A549 (cell line): ENCODE results near the gene TMEM59L. TPM values are rescaled to one million over a fixed set of nuclear protein-coding genes. Genes with fewer than 3 reads are reported as not detected.

Source experiments
- ATAC-seq, 2 experiments: fragments of 200-7000 bp in 1 of 2; fragments of >200 bp in 1 of 2; cut with Nextera tagmentation in 1 of 2; cut with Tn5 transposase in 1 of 2; 3 replicates each; pipeline versions ENCODE4 v1.8.0 to v1.9.1; 2018 to 2020; ENCODE audit warnings: mild to moderate bottlenecking in 1 of 2, moderate library complexity in 1 of 2
- CTCF ChIA-PET: fragments of 300-600 bp; sonication (Branson Sonifier 250); formaldehyde crosslinking; extraction: SDS; loops from one replicate; lab custom pipeline; 2021; ENCODE audit warnings: antibody characterized with exemption, inconsistent platforms; lab: Yijun Ruan, JAX
- POLR2A ChIA-PET: fragments of 350-600 bp; formaldehyde crosslinking; extraction: SDS; loops from one replicate; lab custom pipeline; 2021; ENCODE audit warnings: antibody characterized with exemption, inconsistent platforms; lab: Yijun Ruan, JAX
- DNase-seq, 2 experiments: peaks; one replicate each; pipeline versions ENCODE4 v3.0.0 to v3.0.0-alpha.2; 2011 to 2016; ENCODE audit warnings: low read depth in 1 of 2, low spot score in 1 of 2
- FAIRE-seq: peaks from 2 replicates; lab custom pipeline; 2011; peaks lifted over from hg19 to GRCh38; lab: Jason Lieb, UNC
- H3K27ac ChIP-seq, 2 experiments: fragments of >200 bp; sonication (Bioruptor Twin); formaldehyde crosslinking; 3 replicates each; pipeline ENCODE4 v1.5.1; 2016 to 2017
- H3K4me1 ChIP-seq: fragments of >200 bp; sonication (Bioruptor Twin); formaldehyde crosslinking; 3 replicates; pipeline ENCODE4 v1.6.1; 2016
- H3K4me2 ChIP-seq: fragments of >200 bp; sonication (Bioruptor Twin); formaldehyde crosslinking; 3 replicates; pipeline ENCODE4 v1.6.1; 2016
- H3K4me3 ChIP-seq: fragments of >200 bp; sonication (Bioruptor Twin); formaldehyde crosslinking; 3 replicates; pipeline ENCODE4 v1.5.1; 2016
- H3K9me3 ChIP-seq: fragments of >200 bp; sonication (Bioruptor Twin); formaldehyde crosslinking; 3 replicates; pipeline ENCODE4 v1.6.1; 2016
- BCL3 ChIP-seq: fragments of >200 bp; sonication (Bioruptor Twin); formaldehyde crosslinking; IDR thresholded peaks from 3 replicates; pipeline ENCODE4 v1.6.1; 2016
- CHD4 ChIP-seq: fragments of 200-600 bp; sonication (generic); IDR thresholded peaks from 2 replicates; pipeline ENCODE4 v1.6.1; 2016; ENCODE audit warnings: antibody characterized with exemption, mild to moderate bottlenecking, borderline replicate concordance
- ELK1 ChIP-seq: fragments of 150-350 bp; IDR thresholded peaks from 2 replicates; pipeline ENCODE4 v1.6.1; 2014; ENCODE audit warnings: low read depth, mild to moderate bottlenecking, low read length
- HOXA7 ChIP-seq: fragments of 250-450 bp; sonication (Bioruptor Pico); IDR thresholded peaks from 2 replicates; pipeline ENCODE4 v1.5.0; 2020; ENCODE audit warnings: mild to moderate bottlenecking, moderate library complexity
- KDM5A ChIP-seq: fragments of 200-600 bp; sonication (generic); IDR thresholded peaks from 2 replicates; pipeline ENCODE4 v1.6.1; 2016; ENCODE audit warnings: antibody characterized with exemption, mild to moderate bottlenecking
- RAD21 ChIP-seq, 2 experiments: fragments of >200 bp in 1 of 2; sonication (Bioruptor Twin) in 1 of 2; formaldehyde crosslinking in 1 of 2; IDR thresholded peaks in 1 of 2; conservative IDR thresholded peaks in 1 of 2; 2 replicates in 1 of 2; 3 replicates in 1 of 2; pipeline ENCODE4 v1.6.1; 2012 to 2018; ENCODE audit warnings: inconsistent platforms in 1 of 2
- RCOR1 ChIP-seq: fragments of 150-350 bp; IDR thresholded peaks from 2 replicates; pipeline ENCODE4 v1.6.1; 2014; ENCODE audit warnings: antibody characterized with exemption, low read length, low read depth
- WGBS: methylation state at CpG from one replicate; pipeline ENCODE4 v1.1.6; 2017; ENCODE audit errors: missing lambda C conversion rate; 5-methylcytosine and 5-hydroxymethylcytosine counted together
- polyA plus RNA-seq, 4 experiments: library from polyadenylated mRNA; depleted of rRNA in 3 of 4; stranded (reverse); fragments of >200 nt; fragmentation: RNase III in 1 of 4; extraction: RNeasy Plus Mini Kit Qiagen cat#74134 plus additional on column Dnase treatment in 1 of 4; gene quantifications; 2 replicates in 3 of 4; 3 replicates in 1 of 4; pipeline ENCODE4 v1.2.3, GENCODE V29; 2011 to 2017
- small RNA-seq, 6 experiments: library from RNA; depleted of rRNA; stranded (forward); fragments of <200 nt; gene quantifications; one replicate each; pipeline ENCODE3, GENCODE V24; 2012

The TMEM59L gene
- polyA plus RNA-seq, 2 of the 4 experiments (the other 2 are of a cell fraction) = 0.94 to 4.6 TPM

- DNase-seq (no peak), FAIRE-seq (no peak), ATAC-seq (no peak)
- Histone ChIP-seq H3K4me1 (no peaks in the 10 kb centered on the region), H3K9me3 (no peaks in the 10 kb centered on the region), H3K27ac (no peak overlapping the region), H3K4me2 (no peak overlapping the region), H3K4me3 (no peak overlapping the region)
- ChIA-PET POLR2A (no interaction called here), CTCF (no interaction called here)
- TF ChIP-seq HOXA7 (CRISPR knock-in tag) (no peak), CHD4 (no peak), RCOR1 (no peak), KDM5A (no peak), BCL3 (no peak), RAD21 (conservative IDR thresholded peaks at IDR 0.05 in 1 of 2, IDR thresholded peaks at IDR 0.05 in 1 of 2) (no peak)
- WGBS = 86% methylated on average over 11 of the region's 11 CpGs
Measured at GRCh38 chr19:18669883-18670282, 57.2 kb downstream of the TMEM59L start.

- no peak for FAIRE-seq
- H3K9me3 ChIP-seq = no peaks in the 10 kb centered on the region
- H3K4me1 ChIP-seq = no peaks in the 10 kb centered on the region
- 87% methylated on average over 13 of the region's 13 CpGs for WGBS
- H3K4me3 ChIP-seq = no peak overlapping the region
- no peak for DNase-seq
- TF ChIP-seq ELK1 = no peak
- ATAC-seq = no peak
- no peak overlapping the region for H3K4me2 ChIP-seq
- ChIA-PET POLR2A (no interaction called here), CTCF (interaction anchor here (3.1 kb wide), 1 partner anchor 76 kb away, joined by 19 read pairs; no protein-coding TSS in a partner anchor)
- H3K27ac ChIP-seq = no peak overlapping the region
Measured at GRCh38 chr19:18670312-18670711, 57.6 kb downstream of the TMEM59L start.

Small RNA genes lying within 50 kb of the gene (small RNA-seq; reads per million reads assigned to genes)
- 0 reads per million in 6 experiments for gene RN7SL155P

Other genes with a start within 250 kb of the TMEM59L start
- 67.8 and 78.5 TPM in 2 replicates for gene GDF15, start 226.7 kb upstream of the TMEM59L start, polyA plus RNA-seq (2011; rRNA removed)
- gene GDF15, start 226.7 kb upstream of the TMEM59L start, polyA plus RNA-seq (2017; fragmentation: RNase III; extraction: RNeasy Plus Mini Kit Qiagen cat#74134 plus additional on column Dnase treatment) = 53.4 to 58.4 TPM (median 56.9 TPM) in 3 replicates
- gene LRRC25, start 215.2 kb upstream of the TMEM59L start, polyA plus RNA-seq (2011; rRNA removed) = not detected in 2 replicates
- not detected in 3 replicates for gene LRRC25, start 215.2 kb upstream of the TMEM59L start, polyA plus RNA-seq (2017; fragmentation: RNase III; extraction: RNeasy Plus Mini Kit Qiagen cat#74134 plus additional on column Dnase treatment)
- gene SSBP4, start 193.5 kb upstream of the TMEM59L start, polyA plus RNA-seq (2011; rRNA removed) = 5.4 and 6.9 TPM in 2 replicates
- 37.8 to 43.2 TPM (median 41.5 TPM) in 3 replicates for gene SSBP4, start 193.5 kb upstream of the TMEM59L start, polyA plus RNA-seq (2017; fragmentation: RNase III; extraction: RNeasy Plus Mini Kit Qiagen cat#74134 plus additional on column Dnase treatment)
- 17.6 and 18.0 TPM in 2 replicates for gene ISYNA1, start 174.7 kb upstream of the TMEM59L start, polyA plus RNA-seq (2011; rRNA removed)
- 48.5 to 71.0 TPM (median 60.7 TPM) in 3 replicates for gene ISYNA1, start 174.7 kb upstream of the TMEM59L start, polyA plus RNA-seq (2017; fragmentation: RNase III; extraction: RNeasy Plus Mini Kit Qiagen cat#74134 plus additional on column Dnase treatment)
- 1.1 and 1.6 TPM in 2 replicates for gene ELL, start 90.8 kb upstream of the TMEM59L start, polyA plus RNA-seq (2011; rRNA removed)
- gene ELL, start 90.8 kb upstream of the TMEM59L start, polyA plus RNA-seq (2017; fragmentation: RNase III; extraction: RNeasy Plus Mini Kit Qiagen cat#74134 plus additional on column Dnase treatment) = 3.6 to 3.8 TPM (median 3.7 TPM) in 3 replicates
- 53.3 and 56.1 TPM in 2 replicates for gene FKBP8, start 69.3 kb upstream of the TMEM59L start, polyA plus RNA-seq (2011; rRNA removed)
- gene FKBP8, start 69.3 kb upstream of the TMEM59L start, polyA plus RNA-seq (2017; fragmentation: RNase III; extraction: RNeasy Plus Mini Kit Qiagen cat#74134 plus additional on column Dnase treatment) = 97.0 to 124 TPM (median 123 TPM) in 3 replicates
- gene KXD1, start 55.0 kb upstream of the TMEM59L start, polyA plus RNA-seq (2011; rRNA removed) = 62.8 and 73.6 TPM in 2 replicates
- 83.9 to 90.6 TPM (median 87.4 TPM) in 3 replicates for gene KXD1, start 55.0 kb upstream of the TMEM59L start, polyA plus RNA-seq (2017; fragmentation: RNase III; extraction: RNeasy Plus Mini Kit Qiagen cat#74134 plus additional on column Dnase treatment)
- 888 and 1,266 TPM in 2 replicates for gene UBA52, start 41.0 kb upstream of the TMEM59L start, polyA plus RNA-seq (2011; rRNA removed)
- 942 to 959 TPM (median 947 TPM) in 3 replicates for gene UBA52, start 41.0 kb upstream of the TMEM59L start, polyA plus RNA-seq (2017; fragmentation: RNase III; extraction: RNeasy Plus Mini Kit Qiagen cat#74134 plus additional on column Dnase treatment)
- gene REX1BD, start 24.1 kb upstream of the TMEM59L start, polyA plus RNA-seq (2011; rRNA removed) = 13.3 and 23.1 TPM in 2 replicates
- gene REX1BD, start 24.1 kb upstream of the TMEM59L start, polyA plus RNA-seq (2017; fragmentation: RNase III; extraction: RNeasy Plus Mini Kit Qiagen cat#74134 plus additional on column Dnase treatment) = 47.3 to 50.3 TPM (median 47.7 TPM) in 3 replicates
- gene CRLF1, start 6.1 kb upstream of the TMEM59L start, polyA plus RNA-seq (2011; rRNA removed) = 0.37 and 1.3 TPM in 2 replicates
- gene CRLF1, start 6.1 kb upstream of the TMEM59L start, polyA plus RNA-seq (2017; fragmentation: RNase III; extraction: RNeasy Plus Mini Kit Qiagen cat#74134 plus additional on column Dnase treatment) = 1.6 to 2.7 TPM (median 2.5 TPM) in 3 replicates
- 1.1 and 1.8 TPM in 2 replicates for gene KLHL26, start 24.2 kb downstream of the TMEM59L start, polyA plus RNA-seq (2011; rRNA removed)
- gene KLHL26, start 24.2 kb downstream of the TMEM59L start, polyA plus RNA-seq (2017; fragmentation: RNase III; extraction: RNeasy Plus Mini Kit Qiagen cat#74134 plus additional on column Dnase treatment) = 2.0 TPM in 3 replicates
- gene CRTC1, start 70.8 kb downstream of the TMEM59L start, polyA plus RNA-seq (2011; rRNA removed) = 0.86 and 0.87 TPM in 2 replicates
- 4.0 to 5.7 TPM (median 4.3 TPM) in 3 replicates for gene CRTC1, start 70.8 kb downstream of the TMEM59L start, polyA plus RNA-seq (2017; fragmentation: RNase III; extraction: RNeasy Plus Mini Kit Qiagen cat#74134 plus additional on column Dnase treatment)
- gene COMP, start 178.4 kb downstream of the TMEM59L start, polyA plus RNA-seq (2011; rRNA removed) = not detected in 2 replicates
- gene COMP, start 178.4 kb downstream of the TMEM59L start, polyA plus RNA-seq (2017; fragmentation: RNase III; extraction: RNeasy Plus Mini Kit Qiagen cat#74134 plus additional on column Dnase treatment) = not detected in 3 replicates
- gene UPF1, start 219.1 kb downstream of the TMEM59L start, polyA plus RNA-seq (2011; rRNA removed) = 19.2 and 29.6 TPM in 2 replicates
- gene UPF1, start 219.1 kb downstream of the TMEM59L start, polyA plus RNA-seq (2017; fragmentation: RNase III; extraction: RNeasy Plus Mini Kit Qiagen cat#74134 plus additional on column Dnase treatment) = 27.9 to 28.6 TPM (median 28.2 TPM) in 3 replicates